HEK293 (cell line): Measurements from ENCODE around the gene MYO1B.

Experiments
- CTCF ChIA-PET: fragments of 350-600 bp; formaldehyde crosslinking; extraction: SDS; loops from one replicate; lab custom pipeline; 2021; ENCODE audit warnings: antibody characterized with exemption; lab: Yijun Ruan, JAX
- POLR2A ChIA-PET: fragments of 300-600 bp; formaldehyde crosslinking; extraction: SDS; loops from one replicate; lab custom pipeline; 2020; ENCODE audit warnings: antibody characterized with exemption, inconsistent platforms; lab: Yijun Ruan, JAX
- H3K27ac ChIP-seq: fragments of 200-500 bp; sonication (Bioruptor generic); 2 replicates; pipeline ENCODE4 v1.5.1; 2014; ENCODE audit warnings: low read depth, low read length, control low read depth, inconsistent platforms; ENCODE audit errors: extremely low read depth
- H3K36me3 ChIP-seq, 2 experiments: fragments of 200-500 bp in 1 of 2; sonication (Bioruptor generic) in 1 of 2; 1 replicate in 1 of 2; 2 replicates in 1 of 2; pipeline ENCODE4 v1.5.1; 2014 to 2017; ENCODE audit warnings: inconsistent platforms in 2 of 2, low read length in 2 of 2; ENCODE audit not compliant: control insufficient read depth in 2 of 2, insufficient read depth in 1 of 2
- H3K4me1 ChIP-seq: fragments of 200-500 bp; sonication (Bioruptor generic); 2 replicates; pipeline ENCODE4 v1.5.1; 2014; ENCODE audit warnings: mild to moderate bottlenecking, low read length, inconsistent platforms; ENCODE audit not compliant: control insufficient read depth, insufficient read depth
- H3K4me3 ChIP-seq: 2 replicates; pipeline ENCODE4 v1.5.1; 2011; ENCODE audit warnings: low read depth, mild to moderate bottlenecking, control low read depth, low read length, moderate library complexity
- H3K9me3 ChIP-seq: fragments of 200-500 bp; sonication (Bioruptor generic); 2 replicates; pipeline ENCODE4 v1.5.1; 2014; ENCODE audit warnings: low read depth, low read length, inconsistent platforms; ENCODE audit not compliant: control insufficient read depth, insufficient read depth
- BCL6B ChIP-seq: fragments of 450-650 bp; formaldehyde crosslinking; IDR thresholded peaks from 2 replicates; pipeline ENCODE4 v1.5.1; 2017; ENCODE audit warnings: missing biosample characterization, missing genetic modification characterization
- KLF8 ChIP-seq: fragments of 450-650 bp; formaldehyde crosslinking; IDR thresholded peaks from 2 replicates; pipeline ENCODE4 v1.5.1; 2016; ENCODE audit warnings: missing biosample characterization, missing genetic modification characterization
- MYNN ChIP-seq: fragments of 450-650 bp; formaldehyde crosslinking; IDR thresholded peaks from 2 replicates; pipeline ENCODE4 v1.5.1; 2016; ENCODE audit warnings: missing biosample characterization, missing genetic modification characterization, borderline replicate concordance
- RBAK ChIP-seq: fragments of 450-650 bp; formaldehyde crosslinking; IDR thresholded peaks from 2 replicates; pipeline ENCODE4 v1.5.1; 2016; ENCODE audit warnings: missing biosample characterization, missing genetic modification characterization
- REST ChIP-seq: fragments of 450-650 bp; formaldehyde crosslinking; IDR thresholded peaks from 2 replicates; pipeline ENCODE4 v1.5.1; 2016; ENCODE audit warnings: missing biosample characterization, missing genetic modification characterization
- WT1 ChIP-seq: fragments of 450-650 bp; formaldehyde crosslinking; IDR thresholded peaks from 2 replicates; pipeline ENCODE4 v1.5.1; 2016; ENCODE audit warnings: missing biosample characterization, missing genetic modification characterization
- ZNF140 ChIP-seq: fragments of 450-650 bp; formaldehyde crosslinking; IDR thresholded peaks from 2 replicates; pipeline ENCODE4 v1.5.1; 2016; ENCODE audit warnings: missing biosample characterization, missing genetic modification characterization
- ZNF302 ChIP-seq: fragments of 450-650 bp; formaldehyde crosslinking; IDR thresholded peaks from 2 replicates; pipeline ENCODE4 v1.5.1; 2016; ENCODE audit warnings: missing biosample characterization, missing genetic modification characterization, low read depth
- ZNF341 ChIP-seq: fragments of 450-650 bp; formaldehyde crosslinking; IDR thresholded peaks from 2 replicates; pipeline ENCODE4; 2016; ENCODE audit warnings: low read depth, missing biosample characterization, missing genetic modification characterization
- ZNF350 ChIP-seq: fragments of 450-650 bp; formaldehyde crosslinking; IDR thresholded peaks from 2 replicates; pipeline ENCODE4 v1.5.0; 2017; ENCODE audit warnings: missing biosample characterization, mild to moderate bottlenecking, missing genetic modification characterization
- ZNF433 ChIP-seq: fragments of 450-650 bp; formaldehyde crosslinking; IDR thresholded peaks from 2 replicates; pipeline ENCODE4 v1.5.1; 2016; ENCODE audit warnings: missing biosample characterization, missing genetic modification characterization, low read depth
- ZNF48 ChIP-seq: fragments of 450-650 bp; formaldehyde crosslinking; IDR thresholded peaks from 2 replicates; pipeline ENCODE4 v1.5.1; 2016; ENCODE audit warnings: missing biosample characterization, missing genetic modification characterization
- ZNF571 ChIP-seq: fragments of 450-650 bp; formaldehyde crosslinking; IDR thresholded peaks from 2 replicates; pipeline ENCODE4 v1.5.0; 2017; ENCODE audit warnings: missing biosample characterization, missing genetic modification characterization
- ZNF596 ChIP-seq: fragments of 450-650 bp; IDR thresholded peaks from 2 replicates; pipeline ENCODE4 v1.5.0; 2018; ENCODE audit warnings: missing biosample characterization, mild to moderate bottlenecking, missing genetic modification characterization, moderate library complexity
- ZNF623 ChIP-seq: fragments of 450-650 bp; formaldehyde crosslinking; IDR thresholded peaks from 2 replicates; pipeline ENCODE4 v1.5.1; 2016; ENCODE audit warnings: missing biosample characterization, missing genetic modification characterization
- ZNF701 ChIP-seq: fragments of 450-650 bp; formaldehyde crosslinking; IDR thresholded peaks from 2 replicates; pipeline ENCODE4 v1.5.1; 2016; ENCODE audit warnings: missing biosample characterization, missing genetic modification characterization
- TF ChIP-seq, protein P1 (sequence below): fragments of 450-650 bp; formaldehyde crosslinking; IDR thresholded peaks from 2 replicates; pipeline ENCODE4 v1.5.1; 2017; ENCODE audit warnings: missing biosample characterization, missing genetic modification characterization
- TF ChIP-seq, protein P2 (sequence below): fragments of 450-650 bp; formaldehyde crosslinking; conservative IDR thresholded peaks from 2 replicates; pipeline ENCODE4 v1.5.1; 2016; ENCODE audit warnings: low read depth, missing biosample characterization, missing genetic modification characterization
- TF ChIP-seq, protein P3 (sequence below): fragments of 450-650 bp; IDR thresholded peaks from 2 replicates; pipeline ENCODE4 v1.5.1; 2018; ENCODE audit warnings: missing biosample characterization, mild to moderate bottlenecking, missing genetic modification characterization

The MYO1B gene

GRCh38 chr2:191355170-191355758, 110.1 kb downstream of the MYO1B start:
- H3K27ac ChIP-seq, result no peak overlapping the region
- H3K4me1 ChIP-seq, result peaks cover 13% of the 10 kb centered on the region
- ChIA-PET CTCF (interaction anchor here (0.6 to 0.7 kb wide), 3 partner anchors 12 to 1372 kb away, joined by 3 to 4 read pairs (median 3); no protein-coding TSS in a partner anchor), POLR2A (interaction anchor here (0.6 kb wide), 1 partner anchor 8 kb away, joined by 3 read pairs; no protein-coding TSS in a partner anchor)
- H3K36me3 ChIP-seq, result peaks cover 0 to 12% of the 10 kb centered on the region in 2 experiments; a peak in 1 of 3 replicates
- 0 out of 2 replicates have a peak, but pooled peaks have one; percentile 56 for TF ChIP-seq RBAK
- TF ChIP-seq ZNF571 (tag by site-specific recombination), result no peak
- no peak for TF ChIP-seq ZNF596 (tag by site-specific recombination)
- TF ChIP-seq, all 188 proteins: peak for 1
- H3K9me3 ChIP-seq, result no peaks in the 10 kb centered on the region
- H3K4me3 ChIP-seq, result no peak overlapping the region

GRCh38 chr2:191357678-191358077, 112.5 kb downstream of the MYO1B start:
- Histone ChIP-seq H3K4me1 (peaks cover 13% of the 10 kb centered on the region), H3K27ac (no peak overlapping the region), H3K36me3 (peaks cover 0 to 15% of the 10 kb centered on the region in 2 experiments; a peak in 1 of 3 replicates), H3K4me3 (no peak overlapping the region), H3K9me3 (no peaks in the 10 kb centered on the region)
- ChIA-PET CTCF (interaction anchor here (2.5 kb wide), 1 partner anchor 139 kb away, joined by 6 read pairs; no protein-coding TSS in a partner anchor), POLR2A (no interaction called here)
- TF ChIP-seq ZNF48, result no peak
- no peak for TF ChIP-seq KLF8
- no peak for TF ChIP-seq BCL6B (tag by site-specific recombination)
- TF ChIP-seq, protein P1, sequence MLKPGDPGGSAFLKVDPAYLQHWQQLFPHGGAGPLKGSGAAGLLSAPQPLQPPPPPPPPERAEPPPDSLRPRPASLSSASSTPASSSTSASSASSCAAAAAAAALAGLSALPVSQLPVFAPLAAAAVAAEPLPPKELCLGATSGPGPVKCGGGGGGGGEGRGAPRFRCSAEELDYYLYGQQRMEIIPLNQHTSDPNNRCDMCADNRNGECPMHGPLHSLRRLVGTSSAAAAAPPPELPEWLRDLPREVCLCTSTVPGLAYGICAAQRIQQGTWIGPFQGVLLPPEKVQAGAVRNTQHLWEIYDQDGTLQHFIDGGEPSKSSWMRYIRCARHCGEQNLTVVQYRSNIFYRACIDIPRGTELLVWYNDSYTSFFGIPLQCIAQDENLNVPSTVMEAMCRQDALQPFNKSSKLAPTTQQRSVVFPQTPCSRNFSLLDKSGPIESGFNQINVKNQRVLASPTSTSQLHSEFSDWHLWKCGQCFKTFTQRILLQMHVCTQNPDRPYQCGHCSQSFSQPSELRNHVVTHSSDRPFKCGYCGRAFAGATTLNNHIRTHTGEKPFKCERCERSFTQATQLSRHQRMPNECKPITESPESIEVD (tag by site-specific recombination), result no peak
- TF ChIP-seq, protein P2, sequence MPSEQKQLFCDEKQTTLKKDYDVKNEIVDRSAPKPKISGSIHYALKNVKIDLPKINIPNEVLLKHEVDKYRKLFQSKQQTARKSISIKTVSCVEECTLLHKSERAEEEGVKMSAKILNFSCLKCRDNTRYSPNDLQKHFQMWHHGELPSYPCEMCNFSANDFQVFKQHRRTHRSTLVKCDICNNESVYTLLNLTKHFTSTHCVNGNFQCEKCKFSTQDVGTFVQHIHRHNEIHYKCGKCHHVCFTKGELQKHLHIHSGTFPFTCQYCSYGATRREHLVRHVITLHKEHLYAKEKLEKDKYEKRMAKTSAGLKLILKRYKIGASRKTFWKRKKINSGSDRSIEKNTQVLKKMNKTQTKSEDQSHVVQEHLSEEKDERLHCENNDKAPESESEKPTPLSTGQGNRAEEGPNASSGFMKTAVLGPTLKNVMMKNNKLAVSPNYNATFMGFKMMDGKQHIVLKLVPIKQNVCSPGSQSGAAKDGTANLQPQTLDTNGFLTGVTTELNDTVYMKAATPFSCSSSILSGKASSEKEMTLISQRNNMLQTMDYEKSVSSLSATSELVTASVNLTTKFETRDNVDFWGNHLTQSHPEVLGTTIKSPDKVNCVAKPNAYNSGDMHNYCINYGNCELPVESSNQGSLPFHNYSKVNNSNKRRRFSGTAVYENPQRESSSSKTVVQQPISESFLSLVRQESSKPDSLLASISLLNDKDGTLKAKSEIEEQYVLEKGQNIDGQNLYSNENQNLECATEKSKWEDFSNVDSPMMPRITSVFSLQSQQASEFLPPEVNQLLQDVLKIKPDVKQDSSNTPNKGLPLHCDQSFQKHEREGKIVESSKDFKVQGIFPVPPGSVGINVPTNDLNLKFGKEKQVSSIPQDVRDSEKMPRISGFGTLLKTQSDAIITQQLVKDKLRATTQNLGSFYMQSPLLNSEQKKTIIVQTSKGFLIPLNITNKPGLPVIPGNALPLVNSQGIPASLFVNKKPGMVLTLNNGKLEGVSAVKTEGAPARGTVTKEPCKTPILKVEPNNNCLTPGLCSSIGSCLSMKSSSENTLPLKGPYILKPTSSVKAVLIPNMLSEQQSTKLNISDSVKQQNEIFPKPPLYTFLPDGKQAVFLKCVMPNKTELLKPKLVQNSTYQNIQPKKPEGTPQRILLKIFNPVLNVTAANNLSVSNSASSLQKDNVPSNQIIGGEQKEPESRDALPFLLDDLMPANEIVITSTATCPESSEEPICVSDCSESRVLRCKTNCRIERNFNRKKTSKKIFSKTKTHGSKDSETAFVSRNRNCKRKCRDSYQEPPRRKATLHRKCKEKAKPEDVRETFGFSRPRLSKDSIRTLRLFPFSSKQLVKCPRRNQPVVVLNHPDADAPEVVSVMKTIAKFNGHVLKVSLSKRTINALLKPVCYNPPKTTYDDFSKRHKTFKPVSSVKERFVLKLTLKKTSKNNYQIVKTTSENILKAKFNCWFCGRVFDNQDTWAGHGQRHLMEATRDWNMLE (tag by site-specific recombination), result no peak
- TF ChIP-seq WT1, result peak; percentile 81
- no peak for TF ChIP-seq ZNF350 (tag by site-specific recombination)
- TF ChIP-seq ZNF341, result no peak
- TF ChIP-seq, protein P3, sequence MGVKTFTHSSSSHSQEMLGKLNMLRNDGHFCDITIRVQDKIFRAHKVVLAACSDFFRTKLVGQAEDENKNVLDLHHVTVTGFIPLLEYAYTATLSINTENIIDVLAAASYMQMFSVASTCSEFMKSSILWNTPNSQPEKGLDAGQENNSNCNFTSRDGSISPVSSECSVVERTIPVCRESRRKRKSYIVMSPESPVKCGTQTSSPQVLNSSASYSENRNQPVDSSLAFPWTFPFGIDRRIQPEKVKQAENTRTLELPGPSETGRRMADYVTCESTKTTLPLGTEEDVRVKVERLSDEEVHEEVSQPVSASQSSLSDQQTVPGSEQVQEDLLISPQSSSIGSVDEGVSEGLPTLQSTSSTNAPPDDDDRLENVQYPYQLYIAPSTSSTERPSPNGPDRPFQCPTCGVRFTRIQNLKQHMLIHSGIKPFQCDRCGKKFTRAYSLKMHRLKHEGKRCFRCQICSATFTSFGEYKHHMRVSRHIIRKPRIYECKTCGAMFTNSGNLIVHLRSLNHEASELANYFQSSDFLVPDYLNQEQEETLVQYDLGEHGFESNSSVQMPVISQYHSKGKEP, result peak; percentile 81
- TF ChIP-seq ZNF433 (tag by site-specific recombination), result no peak
- no peak for TF ChIP-seq MYNN (tag by site-specific recombination)
- no peak for TF ChIP-seq ZNF302
- TF ChIP-seq ZNF701, result no peak
- no peak for TF ChIP-seq ZNF623
- TF ChIP-seq REST (tag by site-specific recombination), result no peak
- TF ChIP-seq ZNF140 (tag by site-specific recombination), result no peak
